22Rv1 (cell line): ENCODE data around the gene SKI.

ENCODE experiments used
- H3K27ac ChIP-seq: fragments of 450-650 bp; 2 replicates; pipeline ENCODE4 v1.5.1; 2017
- ZFX ChIP-seq: fragments of 450-650 bp; IDR thresholded peaks from 2 replicates; pipeline ENCODE4 v1.6.1; 2017; ENCODE audit warnings: antibody characterized with exemption, borderline replicate concordance
- TF ChIP-seq, protein P1 (sequence below): fragments of 450-650 bp; IDR thresholded peaks from 2 replicates; pipeline ENCODE4 v1.5.1; 2017; ENCODE audit warnings: mild to moderate bottlenecking

Gene SKI

DNA sequence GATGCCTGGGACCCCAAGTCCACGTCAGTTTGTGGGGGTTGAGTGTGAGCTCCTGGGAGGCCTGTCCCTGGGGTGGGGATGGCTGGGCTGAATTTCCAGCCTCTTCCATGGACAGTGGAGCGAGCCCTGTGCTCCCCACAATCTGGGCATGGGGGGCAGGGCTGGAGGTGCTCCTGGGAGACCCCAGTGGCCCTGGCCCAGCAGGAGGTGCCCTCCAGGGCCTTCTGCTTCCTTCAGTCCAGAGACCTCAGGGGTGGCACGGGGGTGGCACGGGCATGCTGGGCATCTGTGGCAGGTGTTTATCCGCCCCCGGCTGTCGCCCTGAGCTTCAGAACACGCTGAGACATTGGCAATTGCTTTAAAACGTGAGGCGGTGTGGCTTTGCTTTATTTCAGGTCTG lies 122.4 kb downstream of the SKI start:
- TF ChIP-seq, protein P1, sequence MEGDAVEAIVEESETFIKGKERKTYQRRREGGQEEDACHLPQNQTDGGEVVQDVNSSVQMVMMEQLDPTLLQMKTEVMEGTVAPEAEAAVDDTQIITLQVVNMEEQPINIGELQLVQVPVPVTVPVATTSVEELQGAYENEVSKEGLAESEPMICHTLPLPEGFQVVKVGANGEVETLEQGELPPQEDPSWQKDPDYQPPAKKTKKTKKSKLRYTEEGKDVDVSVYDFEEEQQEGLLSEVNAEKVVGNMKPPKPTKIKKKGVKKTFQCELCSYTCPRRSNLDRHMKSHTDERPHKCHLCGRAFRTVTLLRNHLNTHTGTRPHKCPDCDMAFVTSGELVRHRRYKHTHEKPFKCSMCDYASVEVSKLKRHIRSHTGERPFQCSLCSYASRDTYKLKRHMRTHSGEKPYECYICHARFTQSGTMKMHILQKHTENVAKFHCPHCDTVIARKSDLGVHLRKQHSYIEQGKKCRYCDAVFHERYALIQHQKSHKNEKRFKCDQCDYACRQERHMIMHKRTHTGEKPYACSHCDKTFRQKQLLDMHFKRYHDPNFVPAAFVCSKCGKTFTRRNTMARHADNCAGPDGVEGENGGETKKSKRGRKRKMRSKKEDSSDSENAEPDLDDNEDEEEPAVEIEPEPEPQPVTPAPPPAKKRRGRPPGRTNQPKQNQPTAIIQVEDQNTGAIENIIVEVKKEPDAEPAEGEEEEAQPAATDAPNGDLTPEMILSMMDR: no peak
- no peak for TF ChIP-seq ZFX
- no peak overlapping the region for H3K27ac ChIP-seq

DNA sequence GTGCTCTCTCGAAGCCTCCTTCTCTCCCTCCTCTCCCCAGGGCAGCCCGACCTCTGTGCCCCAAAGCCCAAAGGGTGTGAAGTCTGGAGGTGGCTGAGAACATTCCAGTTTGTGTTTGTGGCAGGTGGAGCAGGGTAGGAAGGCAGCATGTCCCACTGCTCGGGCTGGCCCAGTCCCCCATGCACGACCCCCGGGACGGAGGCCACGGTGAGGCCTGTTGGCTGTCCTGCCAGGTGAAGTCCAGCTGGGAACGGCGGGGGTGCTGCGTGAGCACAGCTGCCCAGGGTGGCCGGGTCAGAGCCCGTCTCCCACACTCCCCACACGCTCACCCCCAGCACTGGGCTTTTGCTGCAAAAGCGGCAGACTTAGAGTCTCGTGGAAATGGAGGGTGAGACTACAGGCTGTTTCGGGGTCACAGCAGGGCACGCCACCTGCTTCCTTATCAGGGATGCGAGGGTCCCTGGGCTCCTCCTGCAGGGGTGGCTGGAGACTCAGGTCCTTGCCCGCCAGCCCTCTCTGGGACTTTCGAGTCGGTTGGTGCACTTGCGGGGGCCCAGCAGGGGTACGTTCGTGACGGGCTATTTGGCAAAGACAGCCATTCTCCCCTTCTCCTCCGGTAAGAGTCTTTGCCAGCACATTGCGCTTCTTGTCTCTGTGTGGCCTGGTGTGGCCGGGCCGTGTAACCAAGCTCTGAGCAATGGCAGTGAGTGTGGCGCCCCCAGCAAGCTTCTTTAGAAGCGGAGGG lies 123.0 kb downstream of the SKI start:
- no peak overlapping the region for H3K27ac ChIP-seq
- TF ChIP-seq, protein P1: no peak
- TF ChIP-seq ZFX: no peak

DNA sequence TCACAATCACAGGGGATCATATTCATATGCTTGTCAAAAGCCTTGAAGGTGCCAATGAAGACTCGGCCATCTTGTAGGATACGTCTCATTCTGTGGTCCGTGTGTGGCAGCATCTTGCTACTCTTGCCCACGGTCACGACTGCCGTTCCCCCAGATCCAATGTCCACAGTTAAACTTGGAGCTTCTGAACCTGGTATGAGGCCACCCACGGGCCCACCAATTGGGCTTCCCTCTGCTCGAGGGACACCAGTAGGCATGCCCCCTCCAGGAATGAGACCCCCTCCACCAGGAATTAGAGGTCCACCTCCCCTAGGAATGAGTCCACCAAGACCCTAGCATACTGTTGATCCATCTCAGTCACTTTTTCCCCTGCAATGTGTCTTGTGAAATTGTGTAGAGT lies 123.6 kb downstream of the SKI start:
- TF ChIP-seq, protein P1: no peak
- no peak for TF ChIP-seq ZFX
- H3K27ac ChIP-seq: no peak overlapping the region

DNA sequence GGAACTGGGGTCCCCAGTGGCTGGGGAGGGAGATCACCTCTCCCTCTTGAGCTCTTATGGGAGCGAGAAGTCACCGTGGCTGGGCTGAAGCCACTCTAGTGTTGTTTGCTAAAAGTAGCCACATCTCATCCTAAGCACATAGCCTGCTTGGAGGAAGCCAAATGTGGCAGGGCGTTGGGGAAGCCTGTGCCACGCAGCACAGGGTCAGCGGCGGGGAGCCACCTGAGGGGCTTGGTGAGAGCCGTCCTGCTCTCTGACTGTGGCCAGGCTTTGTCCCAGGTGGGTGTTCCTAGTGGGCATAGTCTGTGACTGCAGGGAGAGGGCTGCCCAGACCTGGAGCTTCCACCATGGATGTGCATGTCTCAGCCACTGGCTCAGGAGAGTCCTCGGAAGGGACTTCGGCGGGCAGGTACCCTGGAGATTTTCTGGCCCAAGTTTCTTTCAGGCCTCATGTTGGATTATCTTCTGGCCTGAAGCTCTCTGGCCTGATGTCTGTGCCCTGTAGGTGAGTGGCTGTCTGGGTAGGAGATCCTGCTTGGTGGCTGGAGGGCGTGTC lies 124.3 kb downstream of the SKI start:
- H3K27ac ChIP-seq: no peak overlapping the region
- TF ChIP-seq, protein P1: no peak
- no peak for TF ChIP-seq ZFX

DNA sequence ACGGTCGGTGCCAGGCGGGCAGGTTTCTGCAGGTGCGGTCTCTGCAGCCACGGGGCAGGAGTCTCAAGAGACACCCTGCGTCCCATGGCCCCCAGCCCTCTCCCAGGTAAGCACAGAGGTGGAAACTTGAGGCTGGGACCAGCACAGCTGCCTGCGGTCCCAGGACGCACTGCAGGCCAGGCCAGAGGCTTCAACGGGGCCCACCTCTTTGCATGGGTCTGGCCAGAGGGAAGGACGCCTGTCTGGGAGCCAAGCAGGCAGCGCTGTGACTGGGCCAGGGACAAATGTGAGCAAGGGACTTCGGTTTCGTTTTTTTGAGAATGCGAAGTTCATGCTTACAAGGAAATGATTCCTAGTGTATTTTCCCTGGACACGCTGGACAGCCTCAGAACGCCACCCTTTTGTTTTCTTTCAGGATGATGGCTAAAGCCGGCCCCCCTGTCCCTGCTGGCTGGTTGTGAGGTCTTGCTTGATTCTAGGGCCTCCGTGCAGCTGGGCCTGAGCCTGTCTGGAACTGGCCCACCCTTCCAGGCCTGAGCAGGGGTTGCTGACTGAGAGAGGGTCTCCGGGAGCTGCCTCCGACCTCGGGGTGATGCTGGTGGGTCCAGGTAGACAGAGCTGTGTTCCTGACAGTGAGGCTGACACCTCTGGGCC lies 124.9 kb downstream of the SKI start:
- no peak overlapping the region for H3K27ac ChIP-seq
- TF ChIP-seq, protein P1: no peak
- TF ChIP-seq ZFX: no peak

DNA sequence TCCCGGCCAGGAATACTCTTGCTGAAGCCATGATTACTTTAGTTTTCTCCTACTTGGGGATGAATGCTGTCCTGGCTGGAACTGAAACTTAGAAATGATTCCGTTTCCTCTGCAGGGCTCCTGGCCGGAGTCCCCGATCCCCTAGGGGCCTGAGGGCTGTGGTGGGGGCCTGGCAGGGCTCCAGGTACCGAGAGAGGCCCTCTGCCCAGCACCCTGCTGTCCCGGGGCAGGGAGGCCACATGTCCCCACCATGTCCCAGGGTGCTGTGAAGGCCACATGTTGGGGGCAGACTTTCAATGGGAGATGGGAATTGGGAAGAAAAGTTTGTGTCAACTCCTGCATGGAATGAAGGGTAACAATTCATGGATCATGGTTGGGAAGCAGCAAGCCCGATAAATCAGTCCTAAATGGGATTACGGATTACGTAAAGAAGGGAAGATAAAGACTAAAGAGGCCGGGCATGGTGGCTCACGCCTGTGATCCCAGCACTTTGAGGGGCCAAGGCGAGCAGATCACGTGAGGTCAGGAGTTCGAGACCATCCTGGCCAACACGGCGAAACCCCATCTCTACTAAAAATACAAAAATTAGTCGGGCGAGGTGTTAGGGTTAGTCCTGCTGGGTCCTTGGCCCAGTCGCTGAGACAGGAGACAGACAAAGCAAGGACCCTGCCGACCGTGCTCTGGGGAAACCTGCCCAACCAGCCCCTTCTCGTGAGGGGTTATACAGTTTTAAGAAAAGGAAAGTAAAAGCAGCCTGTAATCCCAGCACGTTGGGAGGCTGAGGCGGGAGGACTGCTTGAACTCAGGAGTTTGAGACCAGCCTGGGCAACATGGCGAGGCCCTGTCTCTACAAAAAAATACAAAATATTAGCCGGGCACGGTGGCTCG lies 125.7 kb downstream of the SKI start:
- no peak for TF ChIP-seq ZFX
- TF ChIP-seq, protein P1: no peak
- no peak overlapping the region for H3K27ac ChIP-seq
